Stimulated activated naive CD8-positive, alpha-beta T cell treated with anti-CD3 and anti-CD28 coated beads, Interleukin-15, Interleukin-2, amounts not matched to agents 100 U/mL and 50 U/mL, for 24 hours (primary cell): ENCODE measurements around the gene SVEP1.
"Not testable (repeated sequence)": the region's sequence is repeated elsewhere in the genome, so short reads cannot be mapped to it uniquely, and the experiment has no call there.

Experiments used
- ATAC-seq: fragments of 150-1000 bp; cut with Tn5 transposase; one replicate; pipeline ENCODE4 v1.10.0; 2021
- DNase-seq: peaks from one replicate; pipeline ENCODE4 v3.0.0; 2021

SVEP1 gene

GRCh38 chr9:110579034-110579861 lies at the start of gene SVEP1:
Gene SVEP1 (minus strand): TSS chr9:110579741. CDS start chr9:110579543, 198 bp downstream.
- peak; percentile 5 for DNase-seq
- no peak for ATAC-seq

- peak; percentile 3 for DNase-seq
- ATAC-seq, result peak; percentile 92
These were observed 46.7 kb upstream of the SVEP1 start for GRCh38 chr9:110626101-110626829.

- DNase-seq, result peak; percentile 18
These were observed 44.0 kb upstream of the SVEP1 start for GRCh38 chr9:110623462-110624025.

GRCh38 chr9:110622368-110622767 lies 42.8 kb upstream of the SVEP1 start:
- ATAC-seq (no peak), DNase-seq (no peak)

More at GRCh38 chr9:110623462-110624025, 44.0 kb upstream of the SVEP1 start:
- ATAC-seq, result no peak

GRCh38 chr9:110620726-110621125 lies 41.2 kb upstream of the SVEP1 start:
- ATAC-seq (no peak), DNase-seq (no peak)

- DNase-seq, result no peak
- no peak for ATAC-seq
These were observed 40.3 kb upstream of the SVEP1 start for GRCh38 chr9:110619831-110620230.

GRCh38 chr9:110615498-110615897 lies 36.0 kb upstream of the SVEP1 start:
- ATAC-seq, result no peak
- DNase-seq, result no peak

GRCh38 chr9:110614576-110614975 lies 35.0 kb upstream of the SVEP1 start:
- ATAC-seq, result not testable (repeated sequence)

GRCh38 chr9:110606179-110606790 lies 26.7 kb upstream of the SVEP1 start:
- no peak for ATAC-seq
- DNase-seq, result no peak

More at GRCh38 chr9:110614576-110614975, 35.0 kb upstream of the SVEP1 start:
- not testable (repeated sequence) for DNase-seq

- DNase-seq, result no peak
These were observed 26.0 kb upstream of the SVEP1 start for GRCh38 chr9:110605565-110605964.

GRCh38 chr9:110604171-110604601 lies 24.6 kb upstream of the SVEP1 start:
- ATAC-seq (no peak), DNase-seq (no peak)

More at GRCh38 chr9:110605565-110605964, 26.0 kb upstream of the SVEP1 start:
- no peak for ATAC-seq

GRCh38 chr9:110602281-110602680 lies 22.7 kb upstream of the SVEP1 start:
- ATAC-seq (no peak), DNase-seq (no peak)

GRCh38 chr9:110601098-110601497 lies 21.6 kb upstream of the SVEP1 start:
- no peak for DNase-seq
- ATAC-seq, result no peak

GRCh38 chr9:110599468-110599867 lies 19.9 kb upstream of the SVEP1 start:
- ATAC-seq (no peak), DNase-seq (no peak)

GRCh38 chr9:110592044-110592830 lies 12.7 kb upstream of the SVEP1 start:
- DNase-seq, result no peak
- ATAC-seq, result no peak

GRCh38 chr9:110591526-110591925 lies 12.0 kb upstream of the SVEP1 start:
- ATAC-seq (no peak), DNase-seq (no peak)

- no peak for ATAC-seq
These were observed 11.3 kb upstream of the SVEP1 start for GRCh38 chr9:110590816-110591215.

GRCh38 chr9:110588296-110588695 lies 8.8 kb upstream of the SVEP1 start:
- DNase-seq, result no peak
- no peak for ATAC-seq

More at GRCh38 chr9:110590816-110591215, 11.3 kb upstream of the SVEP1 start:
- DNase-seq, result no peak

- DNase-seq (no peak), ATAC-seq (no peak)
These were observed 3.7 kb upstream of the SVEP1 start for GRCh38 chr9:110583237-110583636.

- DNase-seq, result no peak
- no peak for ATAC-seq
These were observed 2.6 kb upstream of the SVEP1 start for GRCh38 chr9:110582156-110582555.

GRCh38 chr9:110580850-110581249 lies 1.3 kb upstream of the SVEP1 start:
- ATAC-seq, result no peak
- no peak for DNase-seq

GRCh38 chr9:110579862-110580219 lies 300 bp upstream of the SVEP1 start:
- no peak for ATAC-seq
- no peak for DNase-seq
